ENCODE results near the gene DLX4.

The DLX4 gene

GRCh38 chr17:49968405-49969133, 421 bp upstream of the DLX4 start:
- DNase-seq (peak; percentile 85), ATAC-seq (peak; percentile 79)

- ATAC-seq (no peak), DNase-seq (no peak)
Observed at GRCh38 chr17:49969795-49970389, 902 bp downstream of the DLX4 start.

- no peak for DNase-seq
- ATAC-seq = no peak
Observed at GRCh38 chr17:49970498-49970897, 1.5 kb downstream of the DLX4 start.

- ATAC-seq (no peak), DNase-seq (no peak)
Observed at GRCh38 chr17:49971199-49971847, 2.3 kb downstream of the DLX4 start.

GRCh38 chr17:49971848-49972485, 3.0 kb downstream of the DLX4 start:
- ATAC-seq = no peak
- DNase-seq = peak; percentile 33

GRCh38 chr17:49972486-49973270, 3.7 kb downstream of the DLX4 start:
- DNase-seq = no peak

GRCh38 chr17:49973271-49973615, 4.3 kb downstream of the DLX4 start:
- DNase-seq (no peak), ATAC-seq (no peak)

More at GRCh38 chr17:49972486-49973270, 3.7 kb downstream of the DLX4 start:
- ATAC-seq = no peak

- ATAC-seq = no peak
Observed at GRCh38 chr17:49975531-49975930, 6.5 kb downstream of the DLX4 start.

GRCh38 chr17:49976163-49976827, 7.3 kb downstream of the DLX4 start:
- no peak for DNase-seq
- ATAC-seq = no peak

More at GRCh38 chr17:49975531-49975930, 6.5 kb downstream of the DLX4 start:
- DNase-seq = no peak

GRCh38 chr17:49976828-49977202, 7.8 kb downstream of the DLX4 start:
- ATAC-seq = no peak
- DNase-seq = no peak

GRCh38 chr17:49977463-49978389, 8.7 kb downstream of the DLX4 start:
- no peak for ATAC-seq

GRCh38 chr17:49978501-49978900, 9.5 kb downstream of the DLX4 start:
- no peak for ATAC-seq
- no peak for DNase-seq

More at GRCh38 chr17:49977463-49978389, 8.7 kb downstream of the DLX4 start:
- DNase-seq = no peak

GRCh38 chr17:49979748-49980479, 10.9 kb downstream of the DLX4 start:
- ATAC-seq = no peak
- DNase-seq = no peak

- DNase-seq (no peak), ATAC-seq (no peak)
Observed at GRCh38 chr17:49980703-49981197, 11.8 kb downstream of the DLX4 start.

- ATAC-seq = no peak
- DNase-seq = no peak
Observed at GRCh38 chr17:49984283-49984682, 15.3 kb downstream of the DLX4 start.

- no peak for ATAC-seq
- DNase-seq = no peak
Observed at GRCh38 chr17:49984776-49985175, 15.8 kb downstream of the DLX4 start.

- no peak for ATAC-seq
- no peak for DNase-seq
Observed at GRCh38 chr17:49985310-49985990, 16.5 kb downstream of the DLX4 start.

GRCh38 chr17:49986396-49987289, 17.7 kb downstream of the DLX4 start:
- no peak for ATAC-seq
- DNase-seq = no peak
